D721Med (cell line): ENCODE measurements around the gene BCOR.

Experiments
- DNase-seq: peaks from one replicate; pipeline ENCODE4 v3.0.0; 2011; ENCODE audit warnings: low spot score; ENCODE audit not compliant: insufficient read length
- FAIRE-seq: peaks from 2 replicates; lab custom pipeline; 2011; peaks lifted over from hg19 to GRCh38; lab: Jason Lieb, UNC
- TF ChIP-seq, protein P1 (sequence below): IDR thresholded peaks from 2 replicates; pipeline ENCODE4 v1.5.1; 2012; ENCODE audit warnings: mild to moderate bottlenecking, control low read depth; ENCODE audit not compliant: insufficient read depth; ENCODE audit errors: missing control alignments

BCOR gene

DNA sequence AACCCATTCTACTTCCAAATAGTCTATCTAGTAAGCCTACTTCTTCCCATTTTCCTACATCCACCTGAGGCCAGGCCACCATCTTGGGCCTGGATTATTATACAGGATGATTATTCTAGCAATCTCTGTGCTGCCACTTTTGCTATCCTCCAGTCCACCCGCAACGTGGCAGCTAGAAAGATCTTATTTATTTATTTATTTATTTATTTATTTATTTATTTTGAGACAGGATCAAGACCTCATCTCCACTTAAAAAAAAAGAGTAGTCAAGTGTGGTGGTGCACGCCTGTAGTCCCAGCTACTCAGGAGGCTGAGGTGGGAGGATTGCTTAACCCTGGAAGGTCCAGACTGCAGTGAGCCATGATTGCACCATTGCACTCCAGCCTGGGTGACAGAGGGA, 15.2 kb upstream of the BCOR start:
- TF ChIP-seq, protein P1, sequence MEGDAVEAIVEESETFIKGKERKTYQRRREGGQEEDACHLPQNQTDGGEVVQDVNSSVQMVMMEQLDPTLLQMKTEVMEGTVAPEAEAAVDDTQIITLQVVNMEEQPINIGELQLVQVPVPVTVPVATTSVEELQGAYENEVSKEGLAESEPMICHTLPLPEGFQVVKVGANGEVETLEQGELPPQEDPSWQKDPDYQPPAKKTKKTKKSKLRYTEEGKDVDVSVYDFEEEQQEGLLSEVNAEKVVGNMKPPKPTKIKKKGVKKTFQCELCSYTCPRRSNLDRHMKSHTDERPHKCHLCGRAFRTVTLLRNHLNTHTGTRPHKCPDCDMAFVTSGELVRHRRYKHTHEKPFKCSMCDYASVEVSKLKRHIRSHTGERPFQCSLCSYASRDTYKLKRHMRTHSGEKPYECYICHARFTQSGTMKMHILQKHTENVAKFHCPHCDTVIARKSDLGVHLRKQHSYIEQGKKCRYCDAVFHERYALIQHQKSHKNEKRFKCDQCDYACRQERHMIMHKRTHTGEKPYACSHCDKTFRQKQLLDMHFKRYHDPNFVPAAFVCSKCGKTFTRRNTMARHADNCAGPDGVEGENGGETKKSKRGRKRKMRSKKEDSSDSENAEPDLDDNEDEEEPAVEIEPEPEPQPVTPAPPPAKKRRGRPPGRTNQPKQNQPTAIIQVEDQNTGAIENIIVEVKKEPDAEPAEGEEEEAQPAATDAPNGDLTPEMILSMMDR, result no peak
- DNase-seq, result no peak
- FAIRE-seq, result no peak

DNA sequence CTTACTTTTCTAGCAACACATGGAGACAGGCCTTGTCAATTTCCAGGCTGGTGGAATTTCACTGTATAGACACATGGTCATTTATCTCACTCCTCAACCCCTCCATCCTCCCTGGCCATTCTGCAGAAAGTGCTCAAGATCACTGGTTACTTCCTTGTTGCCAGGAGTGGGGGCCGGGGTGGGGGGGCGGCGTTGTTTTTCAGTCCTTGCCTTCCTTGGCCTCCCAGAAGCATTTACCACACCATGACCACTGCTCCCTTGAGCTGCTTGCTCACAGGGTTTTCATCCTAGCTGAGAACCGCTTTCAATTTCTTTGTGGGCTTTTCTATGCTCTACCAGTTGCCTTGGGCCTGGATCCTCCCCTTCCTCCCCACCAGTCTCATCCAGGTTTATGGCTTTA, 14.1 kb upstream of the BCOR start:
- FAIRE-seq (no peak), DNase-seq (no peak)
- TF ChIP-seq, protein P1, result no peak

DNA sequence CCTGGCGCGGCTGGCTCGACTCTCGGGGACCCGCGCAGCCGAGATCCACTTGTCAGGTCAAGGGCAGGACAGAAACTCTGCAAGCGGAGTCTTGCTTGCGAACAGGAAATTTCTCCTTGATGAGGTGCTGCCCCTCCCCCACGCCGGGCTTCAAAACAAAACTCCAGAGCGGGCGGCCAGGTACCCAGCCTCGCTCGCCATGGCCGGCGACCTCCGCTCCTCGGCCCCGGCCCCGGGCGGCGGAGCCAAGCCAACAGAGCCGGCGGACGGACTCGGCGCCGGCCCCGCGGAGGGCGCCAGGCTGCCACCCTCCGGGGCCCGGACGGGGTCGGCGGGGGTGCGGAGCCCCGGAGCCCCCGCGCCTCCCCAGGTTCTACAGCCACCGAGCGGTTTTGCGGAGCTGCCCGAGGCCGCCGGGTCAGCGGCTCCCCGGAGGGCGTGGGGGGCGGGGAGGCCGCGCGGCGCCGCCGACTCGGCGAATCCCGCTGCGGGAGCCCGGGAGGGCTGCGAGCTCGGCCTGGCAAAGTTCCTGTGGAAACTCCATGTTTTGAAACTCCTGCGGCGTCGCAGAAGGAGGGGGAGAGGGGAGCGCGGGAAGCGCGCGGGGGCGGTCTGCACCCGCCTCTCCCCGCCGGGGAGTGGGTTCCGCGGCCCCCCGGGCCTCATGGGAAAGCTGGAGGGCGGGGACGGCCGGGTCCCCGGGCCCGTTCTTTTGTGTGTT, 11.7 kb upstream of the BCOR start:
- no peak for DNase-seq
- TF ChIP-seq, protein P1, result no peak
- FAIRE-seq, result no peak

DNA sequence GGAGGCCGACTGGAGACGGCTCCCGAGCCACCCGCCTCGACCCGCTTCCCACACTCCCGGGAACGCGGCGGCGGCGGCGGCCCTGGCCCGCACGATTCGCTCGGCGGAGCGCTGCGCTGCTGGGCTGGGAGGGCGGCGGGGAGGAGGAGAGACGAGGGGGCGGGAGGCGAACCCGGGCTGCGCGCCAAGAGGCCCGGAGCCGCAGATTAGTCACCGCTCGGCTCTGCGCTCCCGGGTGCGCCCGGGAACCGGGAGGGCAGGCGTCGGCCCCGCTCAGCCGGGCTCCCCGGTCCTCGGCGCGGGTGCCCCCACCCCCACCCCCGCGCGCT, 11.2 kb upstream of the BCOR start:
- FAIRE-seq (no peak), DNase-seq (no peak)
- TF ChIP-seq, protein P1, result no peak

DNA sequence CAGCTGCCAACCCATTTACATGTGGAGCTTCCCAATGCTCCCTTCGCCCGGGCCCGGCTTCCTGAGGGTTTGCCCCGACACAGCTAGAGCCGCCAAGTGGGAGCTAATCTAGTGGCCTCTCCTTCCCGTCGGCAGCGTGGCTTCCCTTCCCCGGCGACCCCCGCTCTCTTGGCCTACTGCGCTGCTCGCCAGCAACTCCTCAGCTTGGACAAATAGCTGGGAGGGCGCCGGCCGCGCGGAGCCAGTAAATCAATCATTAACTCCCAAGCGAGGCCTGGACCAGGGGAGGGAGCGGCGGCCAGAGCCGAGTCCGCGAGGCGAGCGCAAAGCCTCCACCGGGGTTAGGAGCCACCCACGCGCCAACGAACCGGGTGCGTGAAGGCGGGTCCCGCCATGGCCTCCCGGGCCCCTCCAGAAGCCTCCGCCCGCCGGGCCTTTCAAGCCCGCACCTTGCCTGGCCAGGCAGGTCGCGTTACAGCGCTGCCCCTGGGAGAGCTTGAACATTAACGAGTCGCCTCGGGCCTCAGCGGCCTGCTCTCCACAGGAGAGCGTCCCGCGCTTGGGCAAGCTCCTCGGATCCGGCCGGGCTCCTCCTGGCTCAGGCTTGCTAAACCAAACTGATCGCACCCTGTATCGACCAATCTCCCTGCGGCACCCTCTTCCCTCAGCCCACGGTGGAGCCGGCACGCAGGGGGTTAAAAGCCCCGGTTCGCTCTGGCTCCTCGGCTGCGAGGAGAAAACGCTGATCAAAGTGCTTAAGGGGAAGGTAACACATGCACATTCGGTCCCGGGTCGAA, 10.6 kb upstream of the BCOR start:
- FAIRE-seq (no peak), DNase-seq (no peak)
- TF ChIP-seq, protein P1, result no peak

DNA sequence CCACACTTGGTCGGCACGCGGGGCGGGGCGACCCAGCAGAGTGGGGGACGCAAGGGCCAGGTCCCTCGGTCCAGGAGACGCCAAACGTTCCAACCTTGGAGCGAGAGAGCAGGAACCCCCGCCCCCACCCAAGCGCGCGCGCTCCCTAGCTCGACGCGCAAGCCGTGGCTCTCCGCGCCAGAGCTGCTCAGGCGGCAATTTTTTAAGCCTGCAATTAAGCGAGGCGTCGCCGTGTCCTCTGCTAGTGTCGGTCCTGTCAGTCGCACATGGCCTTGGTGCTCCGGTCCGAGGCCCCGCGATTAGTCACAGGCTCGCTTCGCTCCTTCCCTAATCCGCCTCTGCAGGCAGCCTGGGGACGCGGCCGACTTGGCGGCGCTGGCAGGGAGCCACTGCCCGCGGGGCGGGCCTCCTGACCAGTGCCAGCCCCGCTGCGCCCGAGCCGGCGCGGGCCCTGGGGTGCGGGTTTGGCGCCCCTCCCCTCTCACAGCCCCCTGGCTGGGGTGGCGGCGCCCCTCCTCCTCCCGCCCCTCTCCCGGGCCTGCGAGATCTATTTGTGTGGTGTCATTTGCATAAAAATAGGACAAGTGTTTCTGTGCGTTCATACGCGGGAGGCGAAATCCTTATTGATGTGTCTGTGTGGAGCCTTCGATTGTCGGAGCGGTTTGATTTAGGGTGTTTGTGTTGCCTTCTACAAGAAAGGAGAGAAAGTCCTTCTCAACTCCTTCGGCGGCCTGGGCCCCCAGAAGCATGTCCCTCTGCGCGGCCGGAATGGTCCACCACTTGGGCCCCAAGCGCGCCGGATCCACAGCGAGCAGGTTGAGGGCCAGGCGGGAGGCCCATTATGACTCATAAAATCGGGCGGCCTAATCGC, 9.8 kb upstream of the BCOR start:
- DNase-seq (no peak), FAIRE-seq (no peak)
- TF ChIP-seq, protein P1, result no peak
